HCT116 (cell line): ENCODE data around the gene SOBP. TPM values are rescaled to one million over a fixed set of nuclear protein-coding genes. Genes with fewer than 3 reads are reported as not detected.

ENCODE experiments used
- ATAC-seq: fragments of 200-7000 bp; cut with Tn5 transposase; 2 replicates; pipeline ENCODE4 v1.9.1; 2020; ENCODE audit warnings: mild to moderate bottlenecking, moderate library complexity
- BruUV-seq: library from RNA; stranded (reverse); fragments of 400-500 nt; replicated peaks from 2 replicates; lab custom pipeline; 2021; lab: Mats Ljungman, UMichigan
- CTCF ChIA-PET: fragments of 300-600 bp; sonication (Branson Sonifier 250); formaldehyde crosslinking; loops from one replicate; lab custom pipeline; 2021; ENCODE audit warnings: antibody characterized with exemption; lab: Charles Lee
- POLR2A ChIA-PET: fragments of 300-600, 350-600 bp; sonication (Branson Sonifier 250); formaldehyde crosslinking; loops from one replicate; lab custom pipeline; 2021; ENCODE audit warnings: antibody characterized with exemption; lab: Charles Lee
- RAD21 ChIA-PET, 2 experiments: fragments of 300-600 bp; sonication (Branson Sonifier 250); formaldehyde crosslinking; loops; one replicate each; lab custom pipeline; 2023; ENCODE audit warnings: low total read pairs in 2 of 2; ENCODE audit not compliant: uncharacterized antibody in 2 of 2, unreplicated experiment in 2 of 2, low non-redundant PET in 1 of 2; lab: Charles Lee
- DNase-seq: peaks from one replicate; pipeline ENCODE4 v3.0.0-alpha.2; 2010; ENCODE audit warnings: low read depth, low spot score
- H2AFZ ChIP-seq: fragments of 200-600 bp; shearing (Covaris generic), sonication (generic); 2 replicates; pipeline ENCODE4 v1.6.1; 2017; ENCODE audit warnings: low read depth, mixed run types, mixed read lengths, antibody characterized with exemption, low read length; ENCODE audit not compliant: poor library complexity, severe bottlenecking
- H3K27ac ChIP-seq: 2 replicates; pipeline ENCODE4 v1.5.1; 2012; ENCODE audit warnings: low read depth, low read length
- H3K27me3 ChIP-seq: fragments of 200-600 bp; sonication (generic); 2 replicates; pipeline ENCODE4 v1.6.1; 2016; ENCODE audit warnings: mixed run types, low read length, mixed read lengths; ENCODE audit not compliant: insufficient read depth
- H3K36me3 ChIP-seq, 2 experiments: fragments of 200-500 bp in 1 of 2; fragments of 200-600 bp in 1 of 2; sonication (Bioruptor generic) in 1 of 2; sonication (generic) in 1 of 2; 2 replicates each; pipeline versions ENCODE4 v1.5.1 to v1.6.1; 2014 to 2016; ENCODE audit warnings: low read length in 2 of 2, inconsistent platforms in 1 of 2, mixed read lengths in 1 of 2, mixed run types in 1 of 2; ENCODE audit not compliant: insufficient read depth in 2 of 2, control insufficient read depth in 1 of 2
- H3K4me1 ChIP-seq, 2 experiments: fragments of 200-600 bp in 1 of 2; sonication (generic) in 1 of 2; 2 replicates each; pipeline versions ENCODE4 v1.5.1 to v1.6.1; 2012 to 2017; ENCODE audit warnings: low read length in 2 of 2, inconsistent platforms in 1 of 2, mild to moderate bottlenecking in 1 of 2, mixed read lengths in 1 of 2, mixed run types in 1 of 2, moderate library complexity in 1 of 2; ENCODE audit not compliant: insufficient read depth in 2 of 2, control insufficient read depth in 1 of 2
- H3K4me2 ChIP-seq: fragments of 200-600 bp; sonication (generic); 2 replicates; pipeline ENCODE4 v1.6.1; 2017; ENCODE audit warnings: mixed run types, low read length, mixed read lengths
- H3K4me3 ChIP-seq, 2 experiments: fragments of 200-600 bp in 1 of 2; sonication (generic) in 1 of 2; replicated peaks in 1 of 2; 2 replicates each; pipeline ENCODE4 v1.5.1; 2011 to 2016; ENCODE audit warnings: low read length in 2 of 2, control low read depth in 1 of 2, low read depth in 1 of 2, mild to moderate bottlenecking in 1 of 2, mixed read lengths in 1 of 2, mixed run types in 1 of 2
- H3K79me2 ChIP-seq: fragments of 200-600 bp; sonication (generic); 2 replicates; pipeline ENCODE4 v1.6.1; 2017; ENCODE audit warnings: mild to moderate bottlenecking, mixed run types, low read length, moderate library complexity, mixed read lengths; ENCODE audit not compliant: insufficient read depth
- H3K9ac ChIP-seq: fragments of 200-600 bp; sonication (generic); 2 replicates; pipeline ENCODE4 v1.6.1; 2016; ENCODE audit warnings: low read length, mixed read lengths
- H3K9me2 ChIP-seq: fragments of 200-600 bp; sonication (generic), shearing (Covaris generic); 2 replicates; pipeline ENCODE4 v1.6.1; 2017; ENCODE audit warnings: mixed run types, mild to moderate bottlenecking, moderate library complexity; ENCODE audit not compliant: insufficient read depth
- H3K9me3 ChIP-seq, 2 experiments: fragments of 200-500 bp in 1 of 2; fragments of 200-600 bp in 1 of 2; sonication (Bioruptor generic) in 1 of 2; sonication (generic) in 1 of 2; 2 replicates each; pipeline ENCODE4 v1.6.1; 2014 to 2017; ENCODE audit warnings: low read length in 2 of 2, mixed read lengths in 2 of 2, inconsistent platforms in 1 of 2, low read depth in 1 of 2, mild to moderate bottlenecking in 1 of 2, mixed run types in 1 of 2, moderate library complexity in 1 of 2; ENCODE audit not compliant: control insufficient read depth in 1 of 2, insufficient read depth in 1 of 2
- H4K20me1 ChIP-seq: fragments of 200-600 bp; sonication (generic), shearing (Covaris generic); 2 replicates; pipeline ENCODE4 v1.6.1; 2017; ENCODE audit warnings: mixed run types, mild to moderate bottlenecking, moderate library complexity; ENCODE audit not compliant: insufficient read depth
- CBX3 ChIP-seq: IDR thresholded peaks from 2 replicates; pipeline ENCODE4 v1.6.1; 2012; ENCODE audit warnings: low read depth
- EGR1 ChIP-seq: IDR thresholded peaks from 2 replicates; pipeline ENCODE4 v1.6.1; 2012; ENCODE audit warnings: low read depth
- JUND ChIP-seq: IDR thresholded peaks from 2 replicates; pipeline ENCODE4 v1.6.1; 2012
- POLR2A ChIP-seq: IDR thresholded peaks from 2 replicates; pipeline ENCODE4 v1.7.0; 2011; ENCODE audit warnings: borderline replicate concordance; ENCODE audit not compliant: insufficient read depth, insufficient read length; ENCODE audit errors: extremely low read depth
- POLR2AphosphoS5 ChIP-seq: IDR thresholded peaks from 2 replicates; pipeline ENCODE4 v1.6.1; 2011; ENCODE audit warnings: mild to moderate bottlenecking, low read depth, low read length, moderate library complexity
- RAD21 ChIP-seq: IDR thresholded peaks from 2 replicates; pipeline ENCODE4 v1.6.1; 2012; ENCODE audit warnings: low read depth, mild to moderate bottlenecking
- SIN3A ChIP-seq: IDR thresholded peaks from 2 replicates; pipeline ENCODE4 v1.6.1; 2012; ENCODE audit warnings: low read depth
- TCF7L2 ChIP-seq: IDR thresholded peaks from 2 replicates; pipeline ENCODE4 v1.7.0; 2011; ENCODE audit warnings: borderline replicate concordance, inconsistent platforms; ENCODE audit not compliant: insufficient read depth, insufficient read length; ENCODE audit errors: extremely low read depth
- ZNF274 ChIP-seq: fragments of 200-500 bp; sonication (Bioruptor generic); IDR thresholded peaks from 2 replicates; pipeline ENCODE4 v1.6.1; 2014; ENCODE audit warnings: mild to moderate bottlenecking, low read depth, low read length, inconsistent platforms
- intact Hi-C: fragments of 100-400 bp; cut with micrococcal nuclease; formaldehyde crosslinking; loops from 2 replicates; pipeline ENCODE4 v1.10.0; 2022
- total RNA-seq: library from RNA; stranded (reverse); gene quantifications from one replicate; pipeline ENCODE4 v1.2.1, GENCODE V29; 2021; ENCODE audit not compliant: unreplicated experiment
- TF ChIP-seq, protein P1 (sequence below), 3 experiments: fragments of 200-600 bp in 1 of 3; sonication (generic) in 1 of 3; IDR thresholded peaks in 2 of 3; conservative IDR thresholded peaks in 1 of 3; 2 replicates each; pipeline ENCODE4 v1.5.1; 2012 to 2017; ENCODE audit warnings: low read depth in 2 of 3, low read length in 2 of 3, antibody characterized with exemption in 1 of 3, borderline replicate concordance in 1 of 3, control low read depth in 1 of 3, mild to moderate bottlenecking in 1 of 3, mixed read lengths in 1 of 3, mixed run types in 1 of 3, moderate library complexity in 1 of 3; ENCODE audit not compliant: insufficient read depth in 1 of 3
- TF ChIP-seq, protein P2 (sequence below): IDR thresholded peaks from 2 replicates; pipeline ENCODE4 v1.6.1; 2012
- TF ChIP-seq, protein P3 (sequence below): IDR thresholded peaks from 2 replicates; pipeline ENCODE4 v1.6.1; 2011; ENCODE audit warnings: mild to moderate bottlenecking, low read length, moderate library complexity; ENCODE audit not compliant: insufficient replicate concordance; ENCODE audit errors: extremely low read depth

Gene SOBP
- total RNA-seq, 1 experiment from 2014 or later = 2.6 TPM

DNA sequence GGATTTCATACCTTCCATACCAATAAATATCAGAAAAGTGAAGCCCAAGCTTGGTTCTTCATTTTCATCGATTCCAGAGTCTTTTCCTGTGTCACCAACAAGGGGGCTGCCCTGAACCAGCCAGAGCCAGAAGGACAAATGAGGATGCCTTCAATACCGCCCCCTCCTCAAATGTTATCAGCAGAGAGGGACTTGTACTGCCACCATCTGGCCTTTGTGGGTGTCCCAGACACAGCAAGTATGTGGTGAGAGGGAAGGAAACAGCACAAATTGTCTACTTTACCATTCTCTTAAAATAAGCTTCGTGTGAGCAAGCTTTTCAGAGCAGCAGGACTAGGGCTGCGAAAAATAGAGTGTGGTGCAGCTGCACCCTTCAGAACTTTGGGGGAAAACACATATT, 165.3 kb downstream of the SOBP start:
- Histone ChIP-seq H3K9me2 (no peaks in the 10 kb centered on the region), H3K27me3 (no peaks in the 10 kb centered on the region), H2AFZ (no peak overlapping the region), H3K9ac (no peak overlapping the region), H4K20me1 (no peaks in the 10 kb centered on the region), H3K79me2 (no peaks in the 10 kb centered on the region), H3K4me1 (peaks cover 0 to 5% of the 10 kb centered on the region in 2 experiments; a peak in 2 of 4 replicates), H3K4me2 (no peak overlapping the region), H3K36me3 (no peaks in the 10 kb centered on the region), H3K9me3 (no peaks in the 10 kb centered on the region), H3K4me3 (no peak overlapping the region), H3K27ac (no peak overlapping the region)
- ChIA-PET CTCF (interaction anchor here (0.6 to 2.1 kb wide), 7 partner anchors 11 to 505 kb away, joined by 3 to 10 read pairs (median 3); no protein-coding TSS in a partner anchor), POLR2A (interaction anchor here (0.5 kb wide), 1 partner anchor 446 kb away, joined by 3 read pairs; no protein-coding TSS in a partner anchor), RAD21 (no interaction called here)
- DNase-seq (no peak), ATAC-seq (peak; percentile 66)
- intact Hi-C loops = loop anchor here (1.0 to 5.0 kb wide), 3 partner anchors 338 to 523 kb away; no protein-coding TSS in a partner anchor
- TF ChIP-seq RAD21 = peak; percentile 69
- TF ChIP-seq CBX3 = no peak
- peak; percentile 19; the same call in 1 of the 2 replicates for TF ChIP-seq EGR1
- TF ChIP-seq, protein P1, sequence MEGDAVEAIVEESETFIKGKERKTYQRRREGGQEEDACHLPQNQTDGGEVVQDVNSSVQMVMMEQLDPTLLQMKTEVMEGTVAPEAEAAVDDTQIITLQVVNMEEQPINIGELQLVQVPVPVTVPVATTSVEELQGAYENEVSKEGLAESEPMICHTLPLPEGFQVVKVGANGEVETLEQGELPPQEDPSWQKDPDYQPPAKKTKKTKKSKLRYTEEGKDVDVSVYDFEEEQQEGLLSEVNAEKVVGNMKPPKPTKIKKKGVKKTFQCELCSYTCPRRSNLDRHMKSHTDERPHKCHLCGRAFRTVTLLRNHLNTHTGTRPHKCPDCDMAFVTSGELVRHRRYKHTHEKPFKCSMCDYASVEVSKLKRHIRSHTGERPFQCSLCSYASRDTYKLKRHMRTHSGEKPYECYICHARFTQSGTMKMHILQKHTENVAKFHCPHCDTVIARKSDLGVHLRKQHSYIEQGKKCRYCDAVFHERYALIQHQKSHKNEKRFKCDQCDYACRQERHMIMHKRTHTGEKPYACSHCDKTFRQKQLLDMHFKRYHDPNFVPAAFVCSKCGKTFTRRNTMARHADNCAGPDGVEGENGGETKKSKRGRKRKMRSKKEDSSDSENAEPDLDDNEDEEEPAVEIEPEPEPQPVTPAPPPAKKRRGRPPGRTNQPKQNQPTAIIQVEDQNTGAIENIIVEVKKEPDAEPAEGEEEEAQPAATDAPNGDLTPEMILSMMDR (IDR thresholded peaks at IDR 0.05 in 2 of 3, conservative IDR thresholded peaks at IDR 0.05 in 1 of 3; ENCODE audit: borderline replicate concordance in 1 of 3, insufficient read depth in 1 of 3, low read depth in 2 of 3, low read length in 2 of 3) = peak; percentile 42 to 59 (median 54); a peak in 5 of 6 replicates
- no peak for TF ChIP-seq POLR2A
- BruUV-seq = no TSS peak

DNA sequence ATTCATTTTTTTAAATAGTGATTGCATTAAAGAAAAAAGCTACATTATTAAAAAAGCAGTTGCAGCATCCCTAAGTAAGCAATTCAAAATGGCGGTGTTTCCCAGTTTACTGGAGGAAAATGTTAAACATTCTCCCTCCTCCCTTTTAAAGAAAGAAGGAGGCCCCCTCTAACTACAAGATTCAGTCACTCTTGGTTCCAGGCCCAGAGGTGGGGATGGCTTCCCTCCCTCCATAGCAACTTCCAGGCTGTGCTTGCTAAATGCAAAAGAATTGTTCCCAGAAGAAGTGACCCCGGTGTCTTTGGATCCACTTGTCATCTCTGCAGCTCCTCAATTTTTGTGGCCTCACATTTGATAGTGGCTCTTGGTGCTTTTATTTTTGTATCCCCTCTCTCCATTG, 165.9 kb downstream of the SOBP start:
- intact Hi-C loops = loop anchor here (1.0 to 5.0 kb wide), 3 partner anchors 339 to 524 kb away; no protein-coding TSS in a partner anchor
- no peak overlapping the region for H3K4me2 ChIP-seq
- no peaks in the 10 kb centered on the region for H3K36me3 ChIP-seq
- ATAC-seq (no peak), DNase-seq (no peak)
- H3K4me1 ChIP-seq = peaks cover 0 to 11% of the 10 kb centered on the region in 2 experiments; a peak in 2 of 4 replicates
- no peaks in the 10 kb centered on the region for H3K9me2 ChIP-seq
- H4K20me1 ChIP-seq = no peaks in the 10 kb centered on the region
- H3K9ac ChIP-seq = no peak overlapping the region
- no peaks in the 10 kb centered on the region for H3K27me3 ChIP-seq
- H3K79me2 ChIP-seq = no peaks in the 10 kb centered on the region
- CTCF ChIA-PET = interaction anchor here (0.6 to 2.1 kb wide), 7 partner anchors 11 to 505 kb away, joined by 3 to 10 read pairs (median 3); no protein-coding TSS in a partner anchor
- BruUV-seq = no TSS peak
- no peaks in the 10 kb centered on the region for H3K9me3 ChIP-seq
- POLR2A ChIA-PET = interaction anchor here (0.5 kb wide), 1 partner anchor 446 kb away, joined by 3 read pairs; no protein-coding TSS in a partner anchor
- RAD21 ChIA-PET = no interaction called here
- no peak overlapping the region for H2AFZ ChIP-seq
- H3K27ac ChIP-seq = no peak overlapping the region
- no peak overlapping the region for H3K4me3 ChIP-seq
- TF ChIP-seq SIN3A = no peak
- no peak for TF ChIP-seq ZNF274
- TF ChIP-seq POLR2AphosphoS5 = no peak
- no peak for TF ChIP-seq TCF7L2
- TF ChIP-seq JUND = no peak
- TF ChIP-seq, protein P2, sequence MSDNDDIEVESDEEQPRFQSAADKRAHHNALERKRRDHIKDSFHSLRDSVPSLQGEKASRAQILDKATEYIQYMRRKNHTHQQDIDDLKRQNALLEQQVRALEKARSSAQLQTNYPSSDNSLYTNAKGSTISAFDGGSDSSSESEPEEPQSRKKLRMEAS = no peak
- TF ChIP-seq CBX3 = no peak
- TF ChIP-seq, protein P3, sequence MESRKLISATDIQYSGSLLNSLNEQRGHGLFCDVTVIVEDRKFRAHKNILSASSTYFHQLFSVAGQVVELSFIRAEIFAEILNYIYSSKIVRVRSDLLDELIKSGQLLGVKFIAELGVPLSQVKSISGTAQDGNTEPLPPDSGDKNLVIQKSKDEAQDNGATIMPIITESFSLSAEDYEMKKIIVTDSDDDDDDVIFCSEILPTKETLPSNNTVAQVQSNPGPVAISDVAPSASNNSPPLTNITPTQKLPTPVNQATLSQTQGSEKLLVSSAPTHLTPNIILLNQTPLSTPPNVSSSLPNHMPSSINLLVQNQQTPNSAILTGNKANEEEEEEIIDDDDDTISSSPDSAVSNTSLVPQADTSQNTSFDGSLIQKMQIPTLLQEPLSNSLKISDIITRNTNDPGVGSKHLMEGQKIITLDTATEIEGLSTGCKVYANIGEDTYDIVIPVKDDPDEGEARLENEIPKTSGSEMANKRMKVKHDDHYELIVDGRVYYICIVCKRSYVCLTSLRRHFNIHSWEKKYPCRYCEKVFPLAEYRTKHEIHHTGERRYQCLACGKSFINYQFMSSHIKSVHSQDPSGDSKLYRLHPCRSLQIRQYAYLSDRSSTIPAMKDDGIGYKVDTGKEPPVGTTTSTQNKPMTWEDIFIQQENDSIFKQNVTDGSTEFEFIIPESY = no peak
- no peak for TF ChIP-seq RAD21
